Measurements from ENCODE around the gene YWHAE.

DNA sequence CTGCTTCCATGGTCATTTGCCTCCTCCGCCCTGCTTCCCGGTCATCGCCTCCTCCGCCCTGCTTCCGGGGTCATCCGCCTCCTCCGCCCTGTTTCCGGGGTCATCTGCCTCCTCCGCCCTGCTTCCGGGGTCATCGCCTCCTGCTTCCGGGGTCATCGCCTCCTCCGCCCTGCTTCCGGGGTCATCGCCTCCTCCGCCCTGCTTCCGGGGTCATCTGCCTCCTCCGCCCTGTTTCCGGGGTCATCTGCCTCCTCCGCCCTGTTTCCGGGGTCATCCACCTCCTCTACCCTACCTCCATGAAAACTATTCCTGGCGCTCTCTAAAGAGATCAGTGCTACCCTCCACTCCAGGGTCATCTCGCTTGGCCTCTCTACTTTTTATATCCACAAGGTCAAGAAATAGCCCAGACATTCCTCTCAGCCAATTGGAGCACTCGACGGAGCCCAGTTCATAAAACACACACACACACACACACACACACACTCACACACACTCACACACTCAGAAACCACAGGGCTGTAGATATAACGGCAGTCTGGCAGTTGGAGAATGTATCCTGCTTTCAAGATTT is 75.7 kb downstream of the YWHAE start:
- TF ChIP-seq, protein P1, sequence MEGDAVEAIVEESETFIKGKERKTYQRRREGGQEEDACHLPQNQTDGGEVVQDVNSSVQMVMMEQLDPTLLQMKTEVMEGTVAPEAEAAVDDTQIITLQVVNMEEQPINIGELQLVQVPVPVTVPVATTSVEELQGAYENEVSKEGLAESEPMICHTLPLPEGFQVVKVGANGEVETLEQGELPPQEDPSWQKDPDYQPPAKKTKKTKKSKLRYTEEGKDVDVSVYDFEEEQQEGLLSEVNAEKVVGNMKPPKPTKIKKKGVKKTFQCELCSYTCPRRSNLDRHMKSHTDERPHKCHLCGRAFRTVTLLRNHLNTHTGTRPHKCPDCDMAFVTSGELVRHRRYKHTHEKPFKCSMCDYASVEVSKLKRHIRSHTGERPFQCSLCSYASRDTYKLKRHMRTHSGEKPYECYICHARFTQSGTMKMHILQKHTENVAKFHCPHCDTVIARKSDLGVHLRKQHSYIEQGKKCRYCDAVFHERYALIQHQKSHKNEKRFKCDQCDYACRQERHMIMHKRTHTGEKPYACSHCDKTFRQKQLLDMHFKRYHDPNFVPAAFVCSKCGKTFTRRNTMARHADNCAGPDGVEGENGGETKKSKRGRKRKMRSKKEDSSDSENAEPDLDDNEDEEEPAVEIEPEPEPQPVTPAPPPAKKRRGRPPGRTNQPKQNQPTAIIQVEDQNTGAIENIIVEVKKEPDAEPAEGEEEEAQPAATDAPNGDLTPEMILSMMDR (IDR thresholded peaks at IDR 0.05; ENCODE audit: poor library complexity) = no peak
- TF ChIP-seq EZH2 (IDR thresholded peaks at IDR 0.05; ENCODE audit: borderline replicate concordance) = no peak
- TF ChIP-seq EZH2phosphoT487 (IDR thresholded peaks at IDR 0.05; ENCODE audit: low read depth, severe bottlenecking, unreplicated experiment) = no peak
